Neural progenitor cell (in vitro differentiated cells): ENCODE measurements around the gene CHFR. TPM values are rescaled to one million over a fixed set of nuclear protein-coding genes. Genes with fewer than 3 reads are reported as not detected.

Experiments used
- DNase-seq: peaks from one replicate; pipeline ENCODE4 v3.0.0-alpha.2; 2016; ENCODE audit warnings: low spot score
- H2AFZ ChIP-seq: fragments of 200-600 bp; sonication (generic); replicated peaks from 2 replicates; pipeline ENCODE4 v1.6.1; 2016; ENCODE audit warnings: antibody characterized with exemption
- H3F3A ChIP-seq: fragments of 200-600 bp; sonication (generic); 2 replicates; pipeline ENCODE4 v1.6.1; 2016; ENCODE audit warnings: antibody characterized with exemption, low read depth
- H3K27ac ChIP-seq: fragments of 200-600 bp; sonication (generic); 2 replicates; pipeline ENCODE4 v1.5.1; 2016; ENCODE audit warnings: mild to moderate bottlenecking
- H3K27me3 ChIP-seq: fragments of 200-600 bp; sonication (generic); 2 replicates; pipeline ENCODE4 v1.6.1; 2016; ENCODE audit warnings: mild to moderate bottlenecking, moderate library complexity
- H3K36me3 ChIP-seq: fragments of 200-600 bp; sonication (generic); 2 replicates; pipeline ENCODE4 v1.5.1; 2016
- H3K4me1 ChIP-seq: fragments of 200-600 bp; sonication (generic); 2 replicates; pipeline ENCODE4 v1.6.1; 2016; ENCODE audit warnings: mixed run types
- H3K4me2 ChIP-seq: fragments of 200-600 bp; sonication (generic); 2 replicates; pipeline ENCODE4 v1.6.1; 2016
- H3K4me3 ChIP-seq: fragments of 200-600 bp; sonication (generic); 2 replicates; pipeline ENCODE4 v1.5.1; 2016
- H3K79me2 ChIP-seq: fragments of 200-600 bp; sonication (generic); 2 replicates; pipeline ENCODE4 v1.6.1; 2016; ENCODE audit warnings: low read depth
- H3K9ac ChIP-seq: fragments of 200-600 bp; sonication (generic); 2 replicates; pipeline ENCODE4 v1.6.1; 2016
- H3K9me3 ChIP-seq: fragments of 200-600 bp; sonication (generic); 2 replicates; pipeline ENCODE4 v1.5.1; 2016; ENCODE audit warnings: low read depth
- H4K20me1 ChIP-seq: fragments of 200-600 bp; sonication (generic); 2 replicates; pipeline ENCODE4 v1.6.1; 2016; ENCODE audit warnings: low read depth
- H3K27ac Mint-ChIP-seq: 3 replicates; pipeline ENCODE4 v1.8.0; 2021; ENCODE audit warnings: mixed read lengths
- H3K27me3 Mint-ChIP-seq: 2 replicates; pipeline ENCODE4 v1.8.0; 2022; ENCODE audit warnings: low read depth, mild to moderate bottlenecking, inconsistent platforms, moderate library complexity, mixed read lengths; ENCODE audit not compliant: insufficient read depth
- H3K36me3 Mint-ChIP-seq: 3 replicates; pipeline ENCODE4 v1.8.0; 2021; ENCODE audit warnings: mixed read lengths
- H3K4me1 Mint-ChIP-seq: 3 replicates; pipeline ENCODE4 v1.8.0; 2021; ENCODE audit warnings: mixed read lengths
- H3K4me3 Mint-ChIP-seq: 3 replicates; pipeline ENCODE4 v1.8.0; 2021; ENCODE audit warnings: mild to moderate bottlenecking, moderate library complexity, mixed read lengths
- H3K9me3 Mint-ChIP-seq: 3 replicates; pipeline ENCODE4 v1.8.0; 2020; ENCODE audit warnings: mixed read lengths
- EZH2 ChIP-seq: fragments of 200-600 bp; sonication (generic); IDR thresholded peaks from 2 replicates; pipeline ENCODE4 v1.6.1; 2017; ENCODE audit warnings: antibody characterized with exemption, mild to moderate bottlenecking, moderate library complexity
- EZH2phosphoT487 ChIP-seq: fragments of 200-600 bp; sonication (generic); IDR thresholded peaks from 2 replicates; pipeline ENCODE4 v1.6.1; 2017; ENCODE audit warnings: antibody characterized with exemption
- total RNA-seq: library from RNA; depleted of rRNA; stranded (reverse); fragments of >200 nt; gene quantifications from 2 replicates; pipeline ENCODE4 v1.2.3, GENCODE V29; 2015; ENCODE audit warnings: low replicate concordance
- TF ChIP-seq, protein P1 (sequence below): fragments of 200-600 bp; sonication (generic); IDR thresholded peaks from 2 replicates; pipeline ENCODE4 v1.5.1; 2017; ENCODE audit warnings: antibody characterized with exemption, mild to moderate bottlenecking

CHFR gene
- total RNA-seq, 1 donor from 2014 or later = 25.6 TPM

DNA sequence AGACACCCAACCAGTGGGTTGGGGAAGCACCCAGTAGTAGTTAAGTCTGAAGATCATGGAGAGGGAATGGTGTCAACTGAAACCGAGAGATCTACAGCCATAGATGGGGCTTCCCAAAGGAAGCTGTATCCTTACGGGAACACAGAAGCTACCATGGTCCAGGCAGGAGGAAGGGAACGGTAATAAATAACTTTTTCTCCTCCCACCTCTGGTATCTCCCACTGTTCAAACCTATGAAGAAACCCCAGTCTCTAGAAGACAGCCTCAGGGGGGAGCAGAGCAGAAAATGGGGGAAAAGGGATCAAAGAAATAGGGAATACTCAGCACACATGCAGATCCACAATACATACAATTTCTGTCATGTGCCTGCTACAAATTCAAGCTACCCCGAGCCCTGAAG, 35.3 kb upstream of the CHFR start:
- H4K20me1 ChIP-seq = no peaks in the 10 kb centered on the region
- no peak for DNase-seq
- no peaks in the 10 kb centered on the region for H3K27me3 ChIP-seq
- no peak overlapping the region for H3K27ac ChIP-seq
- no peak for TF ChIP-seq EZH2
- TF ChIP-seq, protein P1, sequence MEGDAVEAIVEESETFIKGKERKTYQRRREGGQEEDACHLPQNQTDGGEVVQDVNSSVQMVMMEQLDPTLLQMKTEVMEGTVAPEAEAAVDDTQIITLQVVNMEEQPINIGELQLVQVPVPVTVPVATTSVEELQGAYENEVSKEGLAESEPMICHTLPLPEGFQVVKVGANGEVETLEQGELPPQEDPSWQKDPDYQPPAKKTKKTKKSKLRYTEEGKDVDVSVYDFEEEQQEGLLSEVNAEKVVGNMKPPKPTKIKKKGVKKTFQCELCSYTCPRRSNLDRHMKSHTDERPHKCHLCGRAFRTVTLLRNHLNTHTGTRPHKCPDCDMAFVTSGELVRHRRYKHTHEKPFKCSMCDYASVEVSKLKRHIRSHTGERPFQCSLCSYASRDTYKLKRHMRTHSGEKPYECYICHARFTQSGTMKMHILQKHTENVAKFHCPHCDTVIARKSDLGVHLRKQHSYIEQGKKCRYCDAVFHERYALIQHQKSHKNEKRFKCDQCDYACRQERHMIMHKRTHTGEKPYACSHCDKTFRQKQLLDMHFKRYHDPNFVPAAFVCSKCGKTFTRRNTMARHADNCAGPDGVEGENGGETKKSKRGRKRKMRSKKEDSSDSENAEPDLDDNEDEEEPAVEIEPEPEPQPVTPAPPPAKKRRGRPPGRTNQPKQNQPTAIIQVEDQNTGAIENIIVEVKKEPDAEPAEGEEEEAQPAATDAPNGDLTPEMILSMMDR = no peak
- no peak for TF ChIP-seq EZH2phosphoT487
- Mint-ChIP-seq H3K9me3 (peaks cover 90% of the 10 kb centered on the region), H3K27me3 (peaks cover 2% of the 10 kb centered on the region), H3K36me3 (peaks cover 41% of the 10 kb centered on the region), H3K4me1 (no peaks in the 10 kb centered on the region), H3K4me3 (no peak overlapping the region), H3K27ac (no peak overlapping the region)
- H3K9me3 ChIP-seq = peaks cover 68% of the 10 kb centered on the region
- H3F3A ChIP-seq = peaks cover 9% of the 10 kb centered on the region
- H3K79me2 ChIP-seq = no peaks in the 10 kb centered on the region
- no peak overlapping the region for H3K9ac ChIP-seq
- no peak overlapping the region for H3K4me3 ChIP-seq
- no peaks in the 10 kb centered on the region for H3K4me1 ChIP-seq
- H3K36me3 ChIP-seq = peaks cover 18% of the 10 kb centered on the region
- no peak overlapping the region for H2AFZ ChIP-seq
- no peak overlapping the region for H3K4me2 ChIP-seq

DNA sequence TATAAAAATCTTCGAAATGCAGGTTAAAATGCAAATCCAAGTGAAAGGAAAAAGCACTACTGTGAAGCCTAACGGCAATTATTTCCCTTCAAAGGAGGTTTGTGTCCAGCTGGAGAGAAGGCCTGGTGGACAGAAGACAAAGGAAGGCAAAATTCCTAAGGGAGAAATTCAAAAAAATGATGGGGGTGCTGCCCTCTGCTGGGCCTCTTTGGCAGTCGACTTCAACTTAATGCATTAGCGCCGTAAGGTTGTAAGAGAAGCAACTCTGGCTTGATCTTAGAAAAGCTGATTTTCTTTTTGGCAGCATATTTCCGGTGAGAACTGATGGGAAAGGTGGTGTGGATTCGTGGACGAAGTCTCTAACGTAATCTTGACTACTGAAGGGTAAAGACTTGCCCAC, 34.3 kb upstream of the CHFR start:
- no peaks in the 10 kb centered on the region for H3K79me2 ChIP-seq
- no peaks in the 10 kb centered on the region for H3K4me1 ChIP-seq
- H3K27me3 ChIP-seq = no peaks in the 10 kb centered on the region
- no peak overlapping the region for H3K4me2 ChIP-seq
- Mint-ChIP-seq H3K9me3 (peaks cover 86% of the 10 kb centered on the region), H3K4me3 (no peak overlapping the region), H3K27me3 (peaks cover 2% of the 10 kb centered on the region), H3K36me3 (peaks cover 38% of the 10 kb centered on the region), H3K27ac (no peak overlapping the region), H3K4me1 (no peaks in the 10 kb centered on the region)
- H3F3A ChIP-seq = peaks cover 9% of the 10 kb centered on the region
- H3K9ac ChIP-seq = no peak overlapping the region
- H4K20me1 ChIP-seq = no peaks in the 10 kb centered on the region
- peaks cover 13% of the 10 kb centered on the region for H3K36me3 ChIP-seq
- H3K27ac ChIP-seq = no peak overlapping the region
- H3K4me3 ChIP-seq = no peak overlapping the region
- DNase-seq = no peak
- H3K9me3 ChIP-seq = peaks cover 61% of the 10 kb centered on the region
- H2AFZ ChIP-seq = no peak overlapping the region
- no peak for TF ChIP-seq EZH2phosphoT487
- TF ChIP-seq, protein P1 = peak; percentile 34

DNA sequence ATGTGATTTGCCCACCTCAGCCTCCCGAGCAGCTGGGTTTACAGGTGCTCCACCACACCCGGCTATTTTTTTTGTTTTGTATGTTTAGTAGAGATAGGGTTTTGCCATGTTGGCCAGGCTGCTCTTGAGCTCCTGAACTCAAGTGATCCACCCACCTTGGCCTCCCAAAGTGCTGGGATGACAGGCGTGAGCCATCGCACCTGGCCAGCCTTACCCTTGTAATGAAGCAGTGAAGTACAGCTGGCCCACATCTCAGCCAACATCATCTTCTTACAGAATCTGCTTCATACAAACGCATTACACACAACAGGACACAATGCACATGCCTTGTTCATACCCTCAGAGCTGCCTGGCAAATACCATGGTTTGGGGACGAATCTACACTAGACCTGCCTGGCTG, 31.3 kb upstream of the CHFR start:
- Histone ChIP-seq H3K27ac (no peak overlapping the region), H3K27me3 (no peaks in the 10 kb centered on the region), H3K9ac (no peak overlapping the region), H3K36me3 (peaks cover 3% of the 10 kb centered on the region), H4K20me1 (no peaks in the 10 kb centered on the region), H3K9me3 (peaks cover 53% of the 10 kb centered on the region), H2AFZ (no peak overlapping the region), H3F3A (no peaks in the 10 kb centered on the region), H3K4me2 (no peak overlapping the region), H3K4me3 (no peak overlapping the region), H3K4me1 (no peaks in the 10 kb centered on the region), H3K79me2 (no peaks in the 10 kb centered on the region)
- Mint-ChIP-seq H3K4me1 (no peaks in the 10 kb centered on the region), H3K27me3 (peaks cover 2% of the 10 kb centered on the region), H3K27ac (no peak overlapping the region), H3K9me3 (peaks cover 80% of the 10 kb centered on the region), H3K36me3 (peaks cover 25% of the 10 kb centered on the region), H3K4me3 (no peak overlapping the region)
- TF ChIP-seq EZH2phosphoT487 = no peak
- TF ChIP-seq, protein P1 = no peak
- no peak for TF ChIP-seq EZH2
- no peak for DNase-seq
